ENCODE results near the gene MYH9. TPM values are rescaled to one million over a fixed set of nuclear protein-coding genes. Genes with fewer than 3 reads are reported as not detected.

The MYH9 gene
- total RNA-seq, 1 experiment from 2014 or later, result 653 TPM

DNA sequence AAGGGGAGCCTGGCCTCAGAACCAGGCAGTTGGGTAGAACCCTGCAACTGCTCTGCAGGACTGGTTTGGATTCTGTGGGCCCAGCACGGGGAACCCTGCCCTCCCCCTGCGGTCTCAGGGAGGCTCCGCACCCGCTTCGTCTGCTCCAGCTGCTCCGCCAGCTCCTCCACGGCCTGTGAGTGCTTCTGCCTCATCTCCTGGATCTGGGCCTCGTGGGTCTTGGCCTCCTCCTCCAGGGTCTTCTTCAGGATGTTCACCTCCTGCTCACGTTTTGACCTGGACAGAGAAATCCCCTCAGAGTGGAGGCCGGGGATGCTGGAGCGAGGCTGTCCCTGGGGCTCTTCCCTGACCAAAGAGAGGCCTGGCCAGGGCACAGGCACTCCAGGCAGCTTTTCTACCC, 93.0 kb downstream of the MYH9 start:
- Mint-ChIP-seq H3K4me1 (ENCODE audit: insufficient read depth, unreplicated experiment) (no peaks in the 10 kb centered on the region), H3K4me3 (ENCODE audit: unreplicated experiment) (no peak overlapping the region), H3K9me3 (ENCODE audit: unreplicated experiment) (no peaks in the 10 kb centered on the region), H3K27me3 (ENCODE audit: insufficient read depth, unreplicated experiment) (no peaks in the 10 kb centered on the region), H3K36me3 (ENCODE audit: insufficient read depth, unreplicated experiment) (peaks cover 90% of the 10 kb centered on the region), H3K27ac (ENCODE audit: low read depth, unreplicated experiment) (no peak overlapping the region)
- no peak for DNase-seq (ENCODE audit: unreplicated experiment)
- BruUV-seq (replicated peaks), result no TSS peak
- intact Hi-C loops (cut with micrococcal nuclease), result no loop called here
- POLR2A ChIA-PET, result no interaction called here
- CTCF ChIA-PET, result interaction anchor here (1.1 to 11.4 kb wide), 3 partner anchors 8 to 175 kb away, joined by 3 to 180 read pairs (median 8); no protein-coding TSS in a partner anchor
- TF ChIP-seq, protein P1, sequence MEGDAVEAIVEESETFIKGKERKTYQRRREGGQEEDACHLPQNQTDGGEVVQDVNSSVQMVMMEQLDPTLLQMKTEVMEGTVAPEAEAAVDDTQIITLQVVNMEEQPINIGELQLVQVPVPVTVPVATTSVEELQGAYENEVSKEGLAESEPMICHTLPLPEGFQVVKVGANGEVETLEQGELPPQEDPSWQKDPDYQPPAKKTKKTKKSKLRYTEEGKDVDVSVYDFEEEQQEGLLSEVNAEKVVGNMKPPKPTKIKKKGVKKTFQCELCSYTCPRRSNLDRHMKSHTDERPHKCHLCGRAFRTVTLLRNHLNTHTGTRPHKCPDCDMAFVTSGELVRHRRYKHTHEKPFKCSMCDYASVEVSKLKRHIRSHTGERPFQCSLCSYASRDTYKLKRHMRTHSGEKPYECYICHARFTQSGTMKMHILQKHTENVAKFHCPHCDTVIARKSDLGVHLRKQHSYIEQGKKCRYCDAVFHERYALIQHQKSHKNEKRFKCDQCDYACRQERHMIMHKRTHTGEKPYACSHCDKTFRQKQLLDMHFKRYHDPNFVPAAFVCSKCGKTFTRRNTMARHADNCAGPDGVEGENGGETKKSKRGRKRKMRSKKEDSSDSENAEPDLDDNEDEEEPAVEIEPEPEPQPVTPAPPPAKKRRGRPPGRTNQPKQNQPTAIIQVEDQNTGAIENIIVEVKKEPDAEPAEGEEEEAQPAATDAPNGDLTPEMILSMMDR (IDR thresholded peaks at IDR 0.05; ENCODE audit: unreplicated experiment), result no peak

DNA sequence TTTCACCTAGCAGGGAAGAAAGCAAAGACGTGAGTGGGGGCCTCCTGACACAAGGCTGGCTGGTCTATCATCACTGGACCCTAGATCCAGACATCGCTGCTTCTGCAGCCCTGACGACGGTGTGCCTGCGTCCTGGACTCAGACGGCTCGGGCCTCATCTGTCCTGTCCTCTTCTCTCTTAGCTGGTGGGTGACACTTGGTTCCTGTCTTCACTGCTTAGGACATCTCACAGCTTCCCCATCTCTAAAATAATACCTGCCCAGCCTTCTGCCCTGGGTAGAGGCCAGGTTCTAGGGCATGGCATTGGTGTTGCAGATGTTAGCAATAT, 93.5 kb downstream of the MYH9 start:
- H3K27me3 Mint-ChIP-seq (ENCODE audit: insufficient read depth, unreplicated experiment), result no peaks in the 10 kb centered on the region
- H3K4me3 Mint-ChIP-seq (ENCODE audit: unreplicated experiment), result no peak overlapping the region

DNA sequence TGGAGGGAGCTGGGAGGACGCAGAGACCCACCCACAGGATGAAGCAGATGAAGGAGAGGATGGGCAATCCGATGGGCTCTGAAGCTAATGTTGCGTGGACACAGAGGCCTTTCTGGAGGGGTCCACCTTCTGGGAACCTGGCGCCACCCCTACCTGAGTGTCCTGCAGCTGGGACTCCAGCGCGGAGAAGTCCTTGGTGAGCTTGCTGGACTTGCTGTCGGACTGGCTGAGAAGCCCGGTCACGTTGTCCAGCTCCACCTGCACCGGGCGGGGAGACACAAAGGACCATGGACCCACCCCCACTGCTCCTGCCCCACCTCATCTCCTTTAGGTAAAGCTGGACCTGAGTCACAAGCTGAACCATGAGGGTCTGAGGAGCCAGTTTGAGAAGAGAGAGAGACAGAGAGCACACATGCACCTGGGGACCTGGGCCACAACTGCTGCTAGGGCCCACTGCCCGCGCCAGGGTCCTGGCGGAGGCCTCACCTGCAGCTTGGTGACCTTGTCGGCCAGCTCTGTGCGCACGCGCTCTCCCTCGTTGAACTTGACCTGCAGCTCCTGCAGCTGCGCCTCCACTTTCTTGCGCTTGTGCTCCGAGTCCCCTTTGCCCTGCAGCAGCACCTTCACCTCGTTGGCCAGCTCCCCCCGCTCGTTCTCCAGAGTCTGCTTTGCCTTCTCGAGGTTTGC, 94.0 kb downstream of the MYH9 start:
- TF ChIP-seq, protein P1 (IDR thresholded peaks at IDR 0.05; ENCODE audit: unreplicated experiment), result no peak
- TSS peak; percentile 73 for BruUV-seq (replicated peaks)
- intact Hi-C loops (cut with micrococcal nuclease), result no loop called here
- Mint-ChIP-seq H3K9me3 (ENCODE audit: unreplicated experiment) (no peaks in the 10 kb centered on the region), H3K27me3 (ENCODE audit: insufficient read depth, unreplicated experiment) (no peaks in the 10 kb centered on the region), H3K36me3 (ENCODE audit: insufficient read depth, unreplicated experiment) (peaks cover 90% of the 10 kb centered on the region), H3K4me3 (ENCODE audit: unreplicated experiment) (no peak overlapping the region), H3K4me1 (ENCODE audit: insufficient read depth, unreplicated experiment) (no peaks in the 10 kb centered on the region), H3K27ac (ENCODE audit: low read depth, unreplicated experiment) (no peak overlapping the region)
- POLR2A ChIA-PET, result interaction anchor here (0.6 to 1.1 kb wide), 3 partner anchors 9 to 1268 kb away, joined by 3 to 5 read pairs (median 4); no protein-coding TSS in a partner anchor
- no peak for DNase-seq (ENCODE audit: unreplicated experiment)
- CTCF ChIA-PET, result interaction anchor here (1.2 to 11.4 kb wide), 5 partner anchors 8 to 217 kb away, joined by 3 to 180 read pairs (median 4); partner anchors contain the start of gene APOL2

More for the DNA sequence above, 93.5 kb downstream of the MYH9 start:
- TF ChIP-seq, protein P1 (IDR thresholded peaks at IDR 0.05; ENCODE audit: unreplicated experiment), result no peak
- intact Hi-C loops (cut with micrococcal nuclease), result no loop called here
- CTCF ChIA-PET, result interaction anchor here (1.1 to 11.4 kb wide), 5 partner anchors 8 to 216 kb away, joined by 3 to 180 read pairs (median 3); partner anchors contain the start of gene APOL2
- POLR2A ChIA-PET, result interaction anchor here (0.6 to 1.1 kb wide), 2 partner anchors 13 to 1268 kb away, joined by 3 to 5 read pairs; no protein-coding TSS in a partner anchor
- Mint-ChIP-seq H3K36me3 (ENCODE audit: insufficient read depth, unreplicated experiment) (peaks cover 90% of the 10 kb centered on the region), H3K9me3 (ENCODE audit: unreplicated experiment) (no peaks in the 10 kb centered on the region), H3K27ac (ENCODE audit: low read depth, unreplicated experiment) (no peak overlapping the region), H3K4me1 (ENCODE audit: insufficient read depth, unreplicated experiment) (no peaks in the 10 kb centered on the region)
- no peak for DNase-seq (ENCODE audit: unreplicated experiment)
- BruUV-seq (replicated peaks), result no TSS peak

DNA sequence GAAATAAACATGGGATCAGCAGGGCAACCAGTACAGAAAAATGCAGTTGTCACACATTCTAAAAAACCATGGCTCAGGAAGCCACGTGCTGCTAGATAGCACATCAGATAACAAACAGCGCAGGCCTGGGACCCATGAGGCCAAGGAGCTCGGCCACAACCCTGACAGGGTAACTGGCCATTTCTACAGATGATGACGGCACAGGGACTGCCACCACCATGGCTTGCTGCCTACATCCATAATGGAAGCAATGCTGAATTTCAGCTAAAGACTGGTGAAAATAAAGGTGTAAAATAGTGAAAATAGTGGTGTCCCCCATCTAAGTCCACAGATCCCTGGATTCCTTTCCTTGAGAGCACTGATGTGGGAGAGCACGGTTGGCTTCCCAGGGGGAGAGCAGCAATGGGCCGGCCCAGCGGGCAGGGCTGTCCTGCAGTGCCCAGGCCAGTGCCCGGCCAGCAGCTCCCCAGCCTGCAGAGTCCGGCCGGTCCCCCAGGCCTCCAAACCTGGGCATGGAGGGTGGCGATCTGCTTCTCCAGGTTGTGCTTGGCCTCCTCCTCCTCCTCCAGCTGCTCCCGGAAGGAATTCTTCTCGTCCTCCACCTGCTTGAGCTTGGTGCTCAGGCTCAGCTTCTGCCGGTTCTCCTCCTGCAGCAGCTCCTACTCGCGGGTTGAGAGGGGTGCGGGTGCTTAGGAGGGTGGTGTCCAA, 94.8 kb downstream of the MYH9 start:
- ChIA-PET CTCF (interaction anchor here (0.6 to 11.4 kb wide), 7 partner anchors 8 to 217 kb away, joined by 3 to 180 read pairs (median 4); partner anchors contain the start of gene APOL2), POLR2A (interaction anchor here (1.0 to 1.1 kb wide), 2 partner anchors 8 to 15 kb away, joined by 4 to 5 read pairs; no protein-coding TSS in a partner anchor)
- intact Hi-C loops (cut with micrococcal nuclease), result no loop called here
- Mint-ChIP-seq H3K4me3 (ENCODE audit: unreplicated experiment) (no peak overlapping the region), H3K36me3 (ENCODE audit: insufficient read depth, unreplicated experiment) (peaks cover 94% of the 10 kb centered on the region), H3K27ac (ENCODE audit: low read depth, unreplicated experiment) (no peak overlapping the region), H3K4me1 (ENCODE audit: insufficient read depth, unreplicated experiment) (no peaks in the 10 kb centered on the region), H3K27me3 (ENCODE audit: insufficient read depth, unreplicated experiment) (no peaks in the 10 kb centered on the region), H3K9me3 (ENCODE audit: unreplicated experiment) (no peaks in the 10 kb centered on the region)
- no TSS peak for BruUV-seq (replicated peaks)
- TF ChIP-seq, protein P1 (IDR thresholded peaks at IDR 0.05; ENCODE audit: unreplicated experiment), result no peak
- DNase-seq (ENCODE audit: unreplicated experiment), result no peak

Measured in MCF 10A (cell line).